Stimulated activated CD4-positive, alpha-beta T cell treated with anti-CD3 and anti-CD28 coated beads, Interleukin-2, amount 100 ng/mL, for 48 hours (primary cell): ENCODE data around the gene DGKI.

Experiments
- DNase-seq, 2 donors: peaks; one replicate each; pipeline ENCODE4 v3.0.0-alpha.2; 2020

DGKI gene

GRCh38 chr7:137787301-137787976 lies 59.3 kb downstream of the DGKI start:
- no peak for DNase-seq

- no peak for DNase-seq
Observed at GRCh38 chr7:137778511-137778910, 68.3 kb downstream of the DGKI start.

GRCh38 chr7:137774793-137775201 lies 72.0 kb downstream of the DGKI start:
- DNase-seq: no peak

GRCh38 chr7:137772748-137773147 lies 74.0 kb downstream of the DGKI start:
- DNase-seq: no peak

DNA sequence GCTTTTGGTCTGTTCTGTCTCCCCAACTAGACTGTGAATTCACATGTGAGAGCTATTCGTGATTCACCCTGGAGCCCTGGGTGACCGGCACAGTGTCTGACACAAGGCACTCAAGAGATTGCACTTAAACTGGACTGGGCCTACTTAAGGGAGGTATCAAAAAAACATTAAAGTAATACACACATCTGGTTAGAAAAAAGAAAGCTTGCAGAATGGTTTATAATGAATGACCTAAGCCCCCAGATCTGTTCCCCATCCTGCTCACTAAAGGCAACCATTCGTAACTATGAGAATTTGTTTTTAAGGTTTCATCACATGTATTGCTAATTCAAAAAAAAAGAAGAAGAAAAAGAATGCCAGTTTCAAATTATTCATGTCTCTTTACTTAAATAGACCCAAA lies 74.5 kb downstream of the DGKI start:
- DNase-seq: no peak

DNA sequence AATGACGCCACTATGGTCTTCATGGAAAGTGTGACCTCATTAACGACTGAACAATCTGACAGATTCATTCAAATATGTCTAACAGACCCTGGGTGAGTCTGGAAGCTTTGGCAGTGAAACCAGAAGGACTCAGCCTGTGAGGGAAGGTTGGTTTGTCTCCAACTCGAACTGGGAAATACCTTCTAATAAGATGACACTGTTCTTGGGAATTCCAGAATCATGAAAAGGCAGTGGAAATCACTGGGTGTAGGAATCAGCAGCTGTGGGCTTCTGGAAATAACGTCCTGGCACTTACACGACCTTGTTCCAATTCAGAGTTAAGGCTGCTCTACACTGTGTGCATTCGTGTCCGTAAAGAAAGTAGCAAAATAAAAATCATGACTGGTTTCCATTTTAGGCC lies 75.1 kb downstream of the DGKI start:
- no peak for DNase-seq

GRCh38 chr7:137771273-137771672 lies 75.5 kb downstream of the DGKI start:
- no peak for DNase-seq

DNA sequence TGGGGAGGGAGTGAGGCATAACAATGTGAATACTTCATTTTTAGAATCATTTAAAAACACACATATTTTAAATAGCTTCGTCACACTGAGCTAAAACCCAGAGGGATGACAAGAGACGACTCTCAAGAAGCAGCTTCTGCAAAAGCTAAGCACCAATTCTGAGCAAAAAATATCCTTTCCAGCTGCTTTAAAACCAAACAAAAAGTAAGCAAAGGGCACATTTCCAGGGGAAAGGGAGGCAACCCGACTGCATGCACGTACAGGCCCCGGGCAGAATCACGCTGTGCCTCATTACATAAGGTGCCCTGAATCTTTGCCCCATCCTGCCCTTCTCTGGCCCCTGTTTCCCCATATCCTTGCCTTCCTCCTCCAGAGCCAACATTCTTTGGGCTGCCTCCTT lies 78.4 kb downstream of the DGKI start:
- DNase-seq: no peak

DNA sequence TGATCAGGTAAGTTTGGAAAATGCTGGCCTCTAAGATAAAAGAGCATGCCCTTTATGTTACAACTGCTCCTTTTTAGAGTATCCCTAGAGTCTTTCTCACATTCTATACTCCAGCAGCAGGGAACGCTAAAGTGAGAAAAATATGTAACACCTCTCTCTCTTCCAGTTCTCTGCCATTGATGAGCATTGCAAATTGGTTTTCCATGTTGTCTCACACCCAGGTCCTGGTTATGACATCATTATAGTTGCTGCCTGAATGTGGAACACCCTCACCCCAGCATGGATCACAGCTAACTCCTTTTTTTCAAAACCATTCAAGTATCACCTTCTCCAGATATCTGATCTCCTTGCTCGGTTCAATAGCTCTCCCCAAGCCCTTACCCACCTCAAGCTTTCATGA lies 84.4 kb downstream of the DGKI start:
- no peak for DNase-seq

- DNase-seq: no peak
Observed at GRCh38 chr7:137760111-137760510, 86.7 kb downstream of the DGKI start.

DNA sequence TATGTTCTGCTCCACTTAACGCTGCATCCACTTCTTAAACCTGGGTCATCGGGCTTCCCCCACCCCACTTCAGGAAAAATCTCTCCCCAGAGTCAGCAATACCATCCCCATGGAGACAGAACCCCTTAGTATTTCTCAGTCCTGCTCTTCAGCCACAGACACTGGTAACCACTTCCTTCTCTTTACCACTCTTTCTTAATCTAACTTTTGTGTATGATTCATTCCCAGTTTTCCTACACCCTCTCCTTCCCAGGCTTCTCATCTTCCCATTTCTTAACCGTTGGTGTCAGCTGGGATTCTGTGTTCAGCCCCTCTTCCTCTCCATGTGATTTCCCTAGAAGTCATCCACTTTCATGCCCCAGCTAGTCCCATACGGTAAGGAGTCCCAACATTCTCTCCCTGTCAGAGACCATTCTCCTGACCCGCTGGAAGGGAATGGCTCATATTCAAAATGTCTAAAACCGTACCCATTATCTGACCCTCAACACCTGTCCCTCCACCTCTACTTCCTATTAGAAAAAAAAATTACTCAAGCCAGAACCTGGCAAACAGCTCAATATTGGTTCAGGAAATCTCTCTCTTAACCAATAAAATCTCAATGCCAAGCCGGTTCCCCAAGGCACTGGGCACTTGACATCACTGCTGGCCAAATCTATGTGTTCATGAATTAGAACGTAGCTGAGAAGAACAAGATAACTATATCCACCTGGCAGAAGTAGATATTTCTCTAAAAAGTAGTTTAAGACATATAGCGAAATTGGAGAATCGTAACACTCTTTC lies 89.4 kb downstream of the DGKI start:
- DNase-seq: no peak

DNA sequence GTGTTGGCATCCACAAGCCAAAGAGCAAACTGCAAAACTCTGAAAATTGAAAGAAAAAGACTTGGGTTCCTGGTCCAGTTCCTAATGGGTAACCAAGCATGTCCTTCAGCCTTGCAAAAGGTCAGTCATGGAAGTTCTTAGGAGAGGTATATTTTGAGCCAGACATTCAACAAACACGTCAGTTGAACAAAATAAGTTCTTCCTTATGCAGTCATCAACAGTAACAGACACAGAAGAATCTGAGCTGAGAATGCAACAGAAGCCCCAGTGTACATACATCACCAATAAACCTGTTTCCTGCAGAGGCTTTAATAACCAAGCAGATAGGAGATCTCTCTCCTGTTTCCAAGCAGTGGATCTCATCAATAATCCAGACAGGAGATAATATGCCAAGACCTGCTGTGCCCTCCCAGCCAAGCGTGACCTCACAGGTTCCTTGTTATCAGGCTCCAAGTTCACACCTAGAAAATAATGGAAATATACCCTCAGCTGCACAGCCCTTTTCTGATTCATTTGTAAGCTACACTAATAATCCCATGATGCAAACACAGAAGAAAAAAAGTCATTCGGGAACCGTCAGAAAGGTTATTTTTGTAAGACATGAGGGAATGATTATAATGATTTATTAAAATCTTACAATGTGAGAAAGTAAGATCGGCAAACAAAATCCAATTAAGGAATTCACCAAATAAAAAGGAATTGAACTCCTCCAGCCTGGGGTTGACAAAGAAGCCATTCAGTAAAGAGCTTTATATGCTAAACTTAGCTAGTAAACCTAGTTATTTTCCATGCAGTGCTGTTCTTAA lies 90.7 kb downstream of the DGKI start:
- no peak for DNase-seq

DNA sequence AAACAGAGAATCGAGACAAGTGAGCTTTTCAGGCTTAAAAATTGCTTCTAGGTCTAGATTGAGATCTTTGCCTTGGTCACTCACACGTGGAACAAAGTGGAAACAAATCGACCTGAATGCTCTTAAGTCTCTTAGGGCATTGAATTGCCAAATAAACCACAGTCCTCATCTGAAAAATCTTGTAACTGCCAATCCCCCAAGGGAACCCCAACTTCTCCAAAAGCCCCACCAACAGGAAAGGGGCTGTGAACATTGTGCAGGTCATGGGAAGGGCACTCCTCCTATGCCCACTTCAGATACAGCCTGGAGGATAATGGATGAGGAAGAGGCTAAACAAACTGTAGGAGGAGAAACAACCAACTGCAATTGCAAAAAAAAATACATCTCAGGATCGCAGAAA lies 91.3 kb downstream of the DGKI start:
- DNase-seq: no peak

GRCh38 chr7:137753948-137754851 lies 92.6 kb downstream of the DGKI start:
- no peak for DNase-seq

- no peak for DNase-seq
Observed at GRCh38 chr7:137753575-137753947, 93.2 kb downstream of the DGKI start.

- DNase-seq: no peak
Observed at GRCh38 chr7:137753067-137753466, 93.7 kb downstream of the DGKI start.

DNA sequence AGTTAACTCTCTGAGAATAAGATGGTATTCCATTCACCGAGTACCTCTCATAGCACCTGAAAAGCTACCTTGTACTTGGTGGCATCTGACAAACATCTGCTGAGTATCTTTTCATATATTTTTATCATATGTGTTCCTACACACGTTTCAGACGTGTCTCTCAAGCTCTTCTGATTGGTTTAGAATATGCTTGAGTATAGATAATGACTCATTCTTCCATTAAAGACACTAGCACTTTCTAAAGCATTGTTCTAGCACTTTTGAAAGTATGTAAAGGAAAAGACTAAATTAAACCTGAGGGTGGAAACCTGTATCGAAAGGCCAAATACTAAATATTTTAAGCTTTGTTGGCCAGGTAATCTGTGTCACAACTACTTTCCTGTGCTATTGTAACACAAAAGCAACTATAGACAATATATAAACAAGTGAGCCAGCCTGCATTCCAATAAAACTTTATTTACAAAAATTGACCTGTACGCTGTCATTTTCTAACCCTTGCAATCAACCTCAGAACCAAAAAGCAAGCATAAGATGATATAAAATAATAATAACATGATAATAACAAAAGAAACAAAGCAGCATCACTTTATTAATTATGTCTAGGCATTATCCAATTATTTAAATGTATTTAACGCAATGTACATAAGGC lies 95.3 kb downstream of the DGKI start:
- no peak for DNase-seq

- DNase-seq: no peak
Observed at GRCh38 chr7:137747359-137748031, 99.3 kb downstream of the DGKI start.

GRCh38 chr7:137743021-137743420 lies 103.8 kb downstream of the DGKI start:
- no peak for DNase-seq

GRCh38 chr7:137742051-137742450 lies 104.7 kb downstream of the DGKI start:
- DNase-seq: no peak

DNA sequence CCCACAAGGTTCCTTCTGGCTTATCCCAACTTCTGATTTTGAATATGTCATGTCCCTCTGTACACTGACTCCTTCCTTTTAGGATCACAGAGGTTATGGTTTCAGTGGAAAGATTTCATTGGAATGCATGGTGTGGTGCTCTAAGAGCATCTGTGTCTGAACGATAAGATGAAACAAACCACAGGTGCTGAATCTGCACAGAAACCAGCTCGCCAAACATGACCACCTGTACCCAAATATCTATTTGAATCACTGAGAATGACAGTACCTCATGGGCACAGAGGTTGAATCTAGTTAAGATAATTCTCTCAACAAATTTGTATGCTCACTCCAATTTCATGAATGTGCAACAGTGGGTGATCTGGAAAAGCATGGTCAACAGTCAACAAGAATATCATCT lies 105.3 kb downstream of the DGKI start:
- DNase-seq: no peak

DNA sequence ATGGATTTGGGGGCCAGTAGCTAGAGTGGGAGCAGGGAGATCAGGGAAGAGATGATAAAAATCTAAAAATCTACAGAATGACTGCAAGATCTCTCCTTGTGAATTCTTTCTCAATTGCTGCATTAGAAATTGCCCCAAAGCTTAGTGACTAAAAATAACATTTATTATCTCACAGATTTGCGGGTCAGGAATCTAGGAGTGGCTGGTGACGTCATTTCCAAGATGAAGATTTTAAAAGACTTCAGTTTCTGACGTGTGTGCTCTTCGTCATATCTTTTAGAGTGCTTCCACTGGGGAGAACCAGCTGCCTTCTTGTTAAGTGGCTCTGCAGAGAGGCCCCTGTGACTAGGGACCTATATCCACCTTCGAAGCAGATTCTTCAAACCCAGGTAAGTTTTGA lies 112.6 kb downstream of the DGKI start:
- DNase-seq: no peak
